ENCODE measurements around the gene ALDH9A1.

- TF ChIP-seq POLR2A (IDR thresholded peaks at IDR 0.05; ENCODE audit: low read depth, low read length) = no peak
- TF ChIP-seq JUN (IDR thresholded peaks at IDR 0.05; ENCODE audit: borderline replicate concordance, insufficient read depth, insufficient read length, low read depth) = no peak
Observed at GRCh38 chr1:165726169-165726568, 27.8 kb upstream of the ALDH9A1 start.

Data from endothelial cell of umbilical vein (primary cell).